HG02885 (cell line): ENCODE measurements around the gene SNX11.

Experiments used
- ATAC-seq: cut with Tn5 transposase; IDR thresholded peaks from one replicate; pipeline ENCODE4 v1.9.1; 2021; ENCODE audit warnings: mild to moderate bottlenecking; ENCODE audit not compliant: unreplicated experiment, poor library complexity

SNX11 gene

DNA sequence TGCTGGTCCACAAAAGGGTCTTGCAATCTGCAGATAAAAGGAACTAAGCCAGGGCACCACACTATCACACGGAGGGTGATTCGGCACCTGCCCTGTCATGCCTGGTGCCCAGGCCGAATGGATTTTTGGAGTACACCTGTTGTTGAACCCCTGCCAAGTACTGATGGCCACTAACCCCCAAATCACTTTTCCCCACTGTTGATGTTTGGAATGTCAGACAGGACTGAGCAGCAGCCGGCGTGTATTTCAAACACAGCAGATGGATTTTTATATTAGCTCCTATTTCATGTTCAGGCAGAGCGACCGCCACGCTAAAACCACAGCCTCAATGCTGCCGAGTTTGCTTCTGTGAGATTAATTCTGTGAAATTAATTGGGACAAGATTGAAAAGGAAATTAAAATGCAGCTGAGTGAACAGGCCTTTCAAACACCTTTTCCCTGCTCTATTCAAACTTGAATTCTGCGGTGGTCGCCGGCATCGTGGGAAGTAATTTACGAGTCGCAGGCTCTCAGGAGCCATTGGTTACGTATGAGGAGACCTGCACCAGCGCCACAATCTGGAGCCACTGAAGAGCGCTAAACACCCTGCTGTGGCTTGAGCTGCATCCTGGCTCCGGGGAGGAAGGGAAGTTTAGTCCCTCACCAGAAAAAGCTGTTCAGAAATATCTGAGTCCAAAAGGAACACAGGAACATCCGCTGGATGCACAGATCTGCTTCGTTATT lies 48.5 kb downstream of the SNX11 start:
- no peak for ATAC-seq

DNA sequence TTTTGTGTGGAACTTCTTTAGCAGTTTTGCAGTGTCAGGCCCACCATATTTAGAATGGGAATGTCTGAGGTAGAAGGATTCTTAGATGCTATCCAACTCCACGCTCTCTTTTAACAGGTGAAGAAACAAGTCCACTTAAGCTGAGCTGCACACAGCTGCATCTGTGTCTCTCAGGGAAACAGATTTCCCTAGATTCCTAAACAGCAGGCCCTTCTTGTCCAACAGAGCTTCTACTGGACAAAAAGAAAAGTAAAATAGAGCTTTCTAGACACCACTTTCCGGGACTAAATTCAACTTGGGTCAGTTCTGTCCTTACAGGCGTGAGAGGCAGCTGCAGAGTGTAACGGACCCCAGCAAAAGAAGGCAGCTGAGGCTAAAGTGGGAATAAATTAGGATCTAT lies 51.7 kb downstream of the SNX11 start:
- no peak for ATAC-seq

DNA sequence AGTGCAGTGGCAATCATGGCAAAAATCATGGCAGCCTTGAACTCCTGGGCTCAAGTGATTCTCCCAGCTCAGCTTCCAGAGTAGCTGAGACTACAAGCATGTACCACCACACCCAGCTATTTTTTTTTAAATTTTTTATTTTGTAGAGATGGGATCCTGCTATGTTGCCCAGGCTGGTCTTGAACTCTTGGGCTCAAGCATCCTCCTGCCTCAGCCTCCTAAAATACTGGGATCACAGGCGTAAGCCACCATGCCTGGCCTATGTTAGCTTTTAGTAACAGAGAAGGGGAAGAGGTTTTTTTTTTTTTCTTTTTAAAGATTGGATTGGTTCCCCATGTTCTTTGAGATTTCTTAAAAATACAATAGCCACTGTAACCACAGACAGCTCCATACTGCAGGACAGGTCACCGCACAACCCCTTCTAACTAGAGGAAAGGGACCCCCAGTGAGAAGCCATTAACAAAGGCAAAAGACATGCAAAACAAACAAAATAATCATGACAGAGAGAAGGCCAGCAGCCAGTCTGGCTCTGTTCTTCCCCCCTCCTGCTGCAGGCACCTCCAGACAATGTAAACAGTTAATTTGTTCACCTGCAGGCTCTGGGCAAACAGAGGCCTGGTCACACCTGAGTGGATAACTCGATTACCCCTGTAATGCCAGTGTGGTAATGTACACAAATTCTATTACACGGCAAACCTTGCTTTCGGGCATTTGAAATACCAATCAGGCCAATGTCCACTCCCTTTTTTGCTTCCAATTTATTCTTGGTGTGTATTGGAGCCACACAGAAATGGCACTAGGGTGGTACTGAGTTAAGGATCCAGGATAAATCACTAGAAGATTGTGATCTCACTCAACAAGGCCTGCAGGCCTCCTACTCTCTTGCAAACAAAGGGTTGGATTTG lies 52.9 kb downstream of the SNX11 start:
- no peak for ATAC-seq

DNA sequence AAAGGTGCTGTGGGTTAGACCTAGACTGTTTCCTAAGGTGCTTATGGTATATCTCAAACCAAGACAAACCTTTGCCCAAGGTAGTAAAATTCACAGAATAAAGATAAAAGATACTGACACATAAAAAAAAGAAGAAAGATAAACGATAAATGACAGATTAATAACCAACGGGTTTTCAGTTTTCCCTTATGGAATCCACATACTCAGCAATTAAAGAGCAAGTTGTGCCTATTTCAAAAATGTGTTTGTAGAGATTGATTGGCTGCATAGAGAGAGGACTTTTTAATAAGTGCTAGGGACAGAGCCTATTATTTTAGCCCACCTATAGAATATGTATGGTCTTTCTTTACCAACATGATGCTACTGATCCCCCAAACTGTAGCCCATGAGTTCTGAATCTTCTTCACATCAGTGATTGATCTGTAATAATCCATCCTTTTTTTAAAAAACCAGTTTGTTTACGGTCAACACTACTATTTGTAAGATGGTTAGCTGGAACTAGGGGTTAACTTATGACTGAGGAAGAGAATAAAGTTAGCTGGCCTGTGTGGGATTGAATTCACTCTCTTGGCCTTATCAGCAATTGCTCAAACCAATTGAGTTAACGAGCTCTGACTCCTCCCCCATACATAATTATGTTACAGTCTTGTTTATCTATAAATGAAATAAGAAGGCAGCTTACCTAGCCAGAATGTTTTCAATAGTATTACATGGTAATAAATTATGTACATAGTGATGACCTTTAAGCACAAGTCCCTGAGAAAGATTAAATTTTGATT lies 53.8 kb downstream of the SNX11 start:
- ATAC-seq = no peak

DNA sequence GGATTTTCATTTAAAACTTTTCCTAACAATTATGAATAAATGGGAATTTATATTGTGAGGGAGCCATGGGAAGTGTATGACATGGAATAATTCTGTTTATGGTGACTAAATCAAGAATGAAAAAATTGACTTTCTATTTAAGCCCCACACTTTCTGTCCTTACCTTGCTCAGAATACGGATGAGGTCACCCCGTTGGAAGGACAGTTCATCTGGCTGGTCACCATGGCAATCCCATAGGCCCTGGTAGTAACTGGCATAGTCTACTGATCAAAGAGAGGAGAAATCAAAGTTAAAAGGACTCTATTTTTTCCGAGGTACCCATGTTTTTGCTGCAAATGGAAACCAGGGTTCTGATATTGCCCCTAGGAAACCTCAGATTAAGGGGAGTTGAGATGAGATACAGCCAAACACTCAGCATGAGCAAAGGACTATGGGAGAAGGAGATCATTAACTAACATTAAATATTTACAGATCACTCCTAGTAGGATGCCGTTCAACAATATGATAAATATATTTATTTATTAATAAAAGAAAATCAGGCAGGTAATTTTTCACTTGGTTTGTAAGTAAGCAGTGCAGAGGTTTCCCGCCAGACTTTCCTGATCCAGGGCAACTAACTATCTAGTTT lies 54.9 kb downstream of the SNX11 start:
- ATAC-seq = no peak

DNA sequence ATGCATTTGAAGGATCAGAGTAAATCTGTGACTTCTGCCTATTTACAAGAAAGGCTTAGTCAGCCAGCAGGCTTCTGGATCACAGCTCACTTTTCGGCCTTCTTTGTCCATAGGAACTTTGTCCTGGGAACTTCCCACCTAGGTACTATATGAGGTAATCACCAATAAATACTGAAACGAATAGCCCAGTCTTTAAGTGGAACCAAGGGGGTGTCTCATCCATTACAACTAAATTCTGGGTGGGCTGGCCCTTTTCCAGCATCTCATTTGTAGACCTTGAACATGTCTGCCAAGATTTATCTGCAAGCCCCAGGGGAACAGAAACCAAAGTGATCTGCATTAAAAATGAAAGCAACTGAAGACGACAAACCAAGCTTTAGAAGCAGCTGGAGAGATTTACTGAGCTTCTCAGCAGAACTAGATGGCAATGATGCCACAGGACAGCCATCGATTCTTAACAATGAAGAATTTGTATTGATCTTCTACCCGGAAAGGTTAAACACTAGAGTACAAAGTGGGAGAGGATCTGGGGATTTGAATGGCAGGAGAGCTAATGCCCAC lies 55.5 kb downstream of the SNX11 start:
- ATAC-seq = no peak

DNA sequence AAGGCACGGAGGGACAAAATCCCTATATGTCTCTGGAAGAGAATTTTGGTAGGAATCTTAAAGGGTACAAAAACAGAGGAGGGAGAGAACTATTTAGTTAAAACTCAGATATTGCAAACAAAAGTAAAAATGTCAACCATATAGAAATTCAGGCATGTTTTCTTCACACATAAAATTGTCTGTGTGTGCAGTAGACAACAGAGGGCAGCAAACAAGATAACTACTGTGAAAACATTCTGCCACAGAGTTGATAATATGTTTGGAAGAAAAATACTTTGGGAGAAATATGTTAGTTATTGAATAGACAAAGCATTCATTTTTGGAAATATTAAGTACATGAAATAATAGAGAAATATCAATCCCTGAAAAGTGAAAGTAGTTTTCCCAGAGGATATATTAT lies 56.2 kb downstream of the SNX11 start:
- ATAC-seq = no peak

DNA sequence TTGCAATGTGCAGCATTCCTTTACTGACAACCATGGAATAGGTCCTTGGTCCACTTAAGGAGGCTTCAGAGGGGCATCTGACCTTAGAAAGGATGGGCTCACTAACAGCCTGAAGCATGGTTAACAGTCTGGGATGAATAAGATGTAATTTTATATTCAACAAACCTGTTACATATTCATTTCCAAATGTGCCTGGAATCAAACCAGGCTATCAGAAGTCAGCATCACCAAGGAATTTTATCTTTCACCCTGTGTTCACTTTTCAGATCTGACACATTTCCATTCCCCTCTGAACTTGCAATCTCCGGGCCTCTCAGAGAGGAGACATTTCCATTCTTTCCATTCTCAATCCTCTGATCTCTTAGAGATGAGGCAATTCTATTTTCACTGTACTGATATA lies 62.4 kb downstream of the SNX11 start:
- no peak for ATAC-seq
